Aorta (tissue), 5 donors: ENCODE measurements around the gene NT5DC1. TPM values are rescaled to one million over a fixed set of nuclear protein-coding genes. Genes with fewer than 3 reads are reported as not detected.
A peak's percentile ranks its signal among the peaks of the same experiment; 100 is the strongest.

Experiments
- ATAC-seq: fragments of 200-7000 bp; cut with Tn5 transposase; one replicate; pipeline ENCODE4 v1.9.1; 2022; ENCODE audit warnings: moderate library complexity; ENCODE audit not compliant: low FRiP score
- DNase-seq, 2 donors: peaks; one replicate each; pipeline ENCODE4 v3.0.0-alpha.2; 2020
- H3K27ac ChIP-seq, 2 donors: one replicate each; pipeline ENCODE4 v1.5.1; 2013; ENCODE audit warnings: low read length in 2 of 2, mild to moderate bottlenecking in 2 of 2, moderate library complexity in 2 of 2, control low read depth in 1 of 2, inconsistent platforms in 1 of 2, low read depth in 1 of 2
- H3K27me3 ChIP-seq, 2 donors: one replicate each; pipeline ENCODE4 v1.6.1; 2013; ENCODE audit warnings: control low read depth in 1 of 2, low read length in 1 of 2, mild to moderate bottlenecking in 1 of 2, moderate library complexity in 1 of 2; ENCODE audit not compliant: insufficient read depth in 2 of 2, control insufficient read depth in 1 of 2
- H3K36me3 ChIP-seq, 2 donors: one replicate each; pipeline ENCODE4 v1.6.1; 2013; ENCODE audit warnings: control low read depth in 1 of 2, low read length in 1 of 2, mild to moderate bottlenecking in 1 of 2; ENCODE audit not compliant: insufficient read depth in 2 of 2, control insufficient read depth in 1 of 2
- H3K4me1 ChIP-seq, 2 donors: one replicate each; pipeline ENCODE4 v1.6.1; 2013; ENCODE audit warnings: low read length in 2 of 2, control low read depth in 1 of 2, mild to moderate bottlenecking in 1 of 2, moderate library complexity in 1 of 2; ENCODE audit not compliant: insufficient read depth in 2 of 2, control insufficient read depth in 1 of 2
- H3K4me3 ChIP-seq, 2 donors: one replicate each; pipeline ENCODE4 v1.5.1; 2013; ENCODE audit warnings: low read length in 2 of 2, control low read depth in 1 of 2, mild to moderate bottlenecking in 1 of 2
- H3K9me3 ChIP-seq: one replicate; pipeline ENCODE4 v1.6.1; 2013; ENCODE audit warnings: mild to moderate bottlenecking, low read length; ENCODE audit not compliant: control insufficient read depth
- WGBS, 2 donors: extraction: QIAGEN DNeasy Blood & Tissue Kit; methylation state at CpG; one replicate each; pipeline ENCODE4 v1.1.7; 2013; 5-methylcytosine and 5-hydroxymethylcytosine counted together
- intact Hi-C, 2 donors: fragments of 100-400 bp; cut with DNase I; formaldehyde crosslinking; loops; one replicate each; pipeline versions ENCODE4 v1.14.2 to v1.15.0; 2022
- polyA plus RNA-seq, 2 donors: library from polyadenylated mRNA; stranded (reverse); fragments of 200-250 nt; gene quantifications; one replicate each; pipeline ENCODE4 v1.2.3, GENCODE V29; 2013
- total RNA-seq, 2 donors: library from RNA; stranded (reverse); fragmentation: NEBNext Ultra II Directional; extraction: Animal tissue kit (Norgen Biotek cat#: 25700); gene quantifications; one replicate each; pipeline ENCODE4 v1.2.1, GENCODE V29; 2021
- donor health status: healthy with polysubstance abuse.
- donor health status: Bipolar disorder and iron deficiency.
- donor health status: DM: no; HTN: no; CAD: no.
- donor health status: DM: no; HTN: no; CAD: no.
- donor health status: DM: yes; HTN: yes; CAD: no.

The NT5DC1 gene
- total and polyA plus RNA-seq, 4 donors: 17.0 to 47.5 (median 38.0) TPM

- Histone ChIP-seq H3K9me3 (no peaks in the 10 kb centered on the region), H3K4me3 (no peak overlapping the region), H3K27ac (no peak overlapping the region), H3K36me3 (peaks cover 0 to 3% of the 10 kb centered on the region in 2 donors), H3K4me1 (peaks cover 0 to 2% of the 10 kb centered on the region in 2 donors), H3K27me3 (no peaks in the 10 kb centered on the region)
- 78 to 89% methylated on average over 1 of the region's 1 CpG for WGBS, 2 donors
- intact Hi-C loops: loop anchor here in 1 of 2 donors (5.0 kb wide), 2 partner anchors 38 to 323 kb away; partner anchors contain the start of gene TSPYL4
- ATAC-seq (no peak), DNase-seq (no peak)
Measured at GRCh38 chr6:116214681-116215080, 114.0 kb downstream of the NT5DC1 start.

DNA sequence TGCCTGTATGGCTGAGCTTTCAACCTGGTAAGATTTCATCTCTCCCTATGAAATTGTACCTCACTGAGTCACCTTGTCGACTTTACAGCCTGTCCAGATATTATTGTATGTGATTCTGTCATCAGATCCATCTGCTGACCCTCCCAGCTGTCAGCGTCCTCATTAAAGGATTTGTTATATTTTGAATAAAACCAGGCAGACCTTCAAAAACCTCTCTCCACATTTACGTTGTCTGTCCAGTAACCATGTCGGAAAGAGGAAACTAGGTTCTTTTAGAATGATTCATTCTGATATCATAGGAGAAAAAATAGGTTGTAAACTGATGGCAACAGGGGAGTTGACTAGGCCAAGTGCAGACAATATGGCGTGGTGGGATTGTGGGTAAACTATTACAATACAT, 114.8 kb downstream of the NT5DC1 start:
- H3K4me1 ChIP-seq: peaks cover 0 to 2% of the 10 kb centered on the region in 2 donors
- H3K4me3 ChIP-seq: no peak overlapping the region
- no peak for ATAC-seq
- H3K9me3 ChIP-seq: no peaks in the 10 kb centered on the region
- 84 to 86% methylated on average over 5 of the region's 5 CpGs for WGBS, 2 donors
- no peak overlapping the region for H3K27ac ChIP-seq
- no peak for DNase-seq
- H3K27me3 ChIP-seq: no peaks in the 10 kb centered on the region
- intact Hi-C loops: loop anchor here in 1 of 2 donors (5.0 kb wide), 2 partner anchors 37 to 322 kb away; partner anchors contain the start of gene TSPYL4
- H3K36me3 ChIP-seq: peaks cover 0 to 3% of the 10 kb centered on the region in 2 donors

- Histone ChIP-seq H3K27me3 (no peaks in the 10 kb centered on the region), H3K4me1 (no peaks in the 10 kb centered on the region), H3K9me3 (no peaks in the 10 kb centered on the region), H3K36me3 (peaks cover 0 to 3% of the 10 kb centered on the region in 2 donors), H3K27ac (no peak overlapping the region), H3K4me3 (no peak overlapping the region)
- 7 to 14% methylated on average over 1 of the region's 1 CpG for WGBS, 2 donors
- DNase-seq: no peak
- ATAC-seq: no peak
- intact Hi-C loops: loop anchor here in 1 of 2 donors (5.0 kb wide), 2 partner anchors 35 to 320 kb away; partner anchors contain the start of gene TSPYL4
Measured at GRCh38 chr6:116217069-116217468, 116.4 kb downstream of the NT5DC1 start.

DNA sequence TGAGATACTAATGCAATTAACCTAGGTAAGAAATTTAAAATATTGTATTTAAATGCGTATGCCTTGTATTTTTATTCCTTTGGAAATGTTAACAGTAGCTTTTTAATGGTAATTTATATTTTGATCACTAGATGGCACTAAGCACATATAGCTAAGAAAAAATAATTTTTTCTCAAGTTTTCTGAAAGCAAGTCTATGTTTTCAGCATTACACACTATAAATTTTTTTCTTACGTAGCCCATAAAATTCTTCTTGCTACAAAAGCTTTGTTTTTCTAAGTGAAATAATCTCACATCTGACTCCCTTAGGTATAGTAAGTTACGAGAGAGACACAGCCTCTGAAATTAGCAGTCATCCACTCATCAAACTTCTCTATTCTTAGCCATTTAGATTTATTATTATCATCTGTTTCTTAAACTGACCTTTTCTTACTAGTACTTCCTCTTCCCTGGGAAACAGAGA, 117.5 kb downstream of the NT5DC1 start:
- H3K9me3 ChIP-seq: no peaks in the 10 kb centered on the region
- 35 to 42% methylated on average over 3 of the region's 3 CpGs for WGBS, 2 donors
- H3K4me1 ChIP-seq: no peaks in the 10 kb centered on the region
- H3K27me3 ChIP-seq: no peaks in the 10 kb centered on the region
- H3K36me3 ChIP-seq: peaks cover 0 to 3% of the 10 kb centered on the region in 2 donors
- H3K27ac ChIP-seq: no peak overlapping the region
- no peak overlapping the region for H3K4me3 ChIP-seq
- intact Hi-C loops: loop anchor here in 1 of 2 donors (5.0 kb wide), 2 partner anchors 34 to 319 kb away; partner anchors contain the start of gene TSPYL4
- ATAC-seq (no peak), DNase-seq (no peak)

- Histone ChIP-seq H3K27ac (no peak overlapping the region), H3K4me1 (no peaks in the 10 kb centered on the region), H3K9me3 (no peaks in the 10 kb centered on the region), H3K36me3 (no peaks in the 10 kb centered on the region), H3K4me3 (no peak overlapping the region), H3K27me3 (no peaks in the 10 kb centered on the region)
- intact Hi-C loops: loop anchor here in 1 of 2 donors (5.0 kb wide), 2 partner anchors 33 to 318 kb away; partner anchors contain the start of gene TSPYL4
- ATAC-seq (no peak), DNase-seq (no peak)
- WGBS, 2 donors: 72 to 82% methylated on average over 5 of the region's 5 CpGs
Measured at GRCh38 chr6:116218866-116219265, 118.2 kb downstream of the NT5DC1 start.

- 71 to 78% methylated on average over 3 of the region's 3 CpGs for WGBS, 2 donors
- no peak overlapping the region for H3K27ac ChIP-seq
- H3K9me3 ChIP-seq: no peaks in the 10 kb centered on the region
- H3K36me3 ChIP-seq: peaks cover 0 to 4% of the 10 kb centered on the region in 2 donors
- DNase-seq (no peak), ATAC-seq (no peak)
- H3K4me1 ChIP-seq: no peaks in the 10 kb centered on the region
- no peak overlapping the region for H3K4me3 ChIP-seq
- intact Hi-C loops: no loop called here
- H3K27me3 ChIP-seq: peaks cover 0 to 2% of the 10 kb centered on the region in 2 donors
Measured at GRCh38 chr6:116221067-116221466, 120.4 kb downstream of the NT5DC1 start.

DNA sequence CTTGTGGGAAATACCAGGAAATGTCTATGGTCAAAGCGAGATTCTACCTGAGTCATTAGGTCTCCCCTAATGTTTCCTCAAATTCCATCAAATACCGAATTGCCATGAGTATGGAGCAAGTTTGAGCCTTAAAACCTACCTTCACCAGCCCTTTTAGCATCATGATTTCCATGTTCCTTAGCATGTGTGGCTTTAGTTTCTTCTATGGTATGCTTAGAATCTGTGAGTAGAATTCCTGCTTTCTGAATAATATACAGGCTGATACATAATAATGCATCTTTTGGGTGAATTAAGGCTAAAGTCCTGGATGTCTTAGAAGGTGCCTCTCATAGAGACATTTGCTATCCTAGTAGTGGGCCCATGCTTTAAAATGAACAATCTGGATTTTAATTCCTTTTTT, 121.3 kb downstream of the NT5DC1 start:
- Histone ChIP-seq H3K27ac (no peak overlapping the region), H3K9me3 (no peaks in the 10 kb centered on the region), H3K36me3 (peaks cover 0 to 4% of the 10 kb centered on the region in 2 donors), H3K27me3 (peaks cover 0 to 2% of the 10 kb centered on the region in 2 donors), H3K4me1 (no peaks in the 10 kb centered on the region), H3K4me3 (no peak overlapping the region)
- DNase-seq (no peak), ATAC-seq (no peak)
- whole genome bisulfite sequencing, 2 donors: 93 to 97% methylated on average over 2 of the region's 2 CpGs
- intact Hi-C loops: no loop called here

GRCh38 chr6:116223355-116223754, 122.7 kb downstream of the NT5DC1 start:
- Histone ChIP-seq H3K4me3 (no peak overlapping the region), H3K27me3 (peaks cover 0 to 2% of the 10 kb centered on the region in 2 donors), H3K9me3 (no peaks in the 10 kb centered on the region), H3K27ac (no peak overlapping the region), H3K36me3 (peaks cover 0 to 4% of the 10 kb centered on the region in 2 donors), H3K4me1 (no peaks in the 10 kb centered on the region)
- DNase-seq: no peak
- intact Hi-C loops: no loop called here
- 88 to 89% methylated on average over 3 of the region's 3 CpGs for WGBS, 2 donors
- no peak for ATAC-seq

GRCh38 chr6:116229287-116229913, 128.7 kb downstream of the NT5DC1 start:
- H3K4me1 ChIP-seq: no peaks in the 10 kb centered on the region
- peak; percentile 75 for ATAC-seq
- H3K9me3 ChIP-seq: no peaks in the 10 kb centered on the region
- DNase-seq: peak; percentile 85 to 92
- H3K36me3 ChIP-seq: peaks cover 0 to 1% of the 10 kb centered on the region in 2 donors
- H3K27me3 ChIP-seq: no peaks in the 10 kb centered on the region
- H3K4me3 ChIP-seq: no peak overlapping the region
- WGBS, 2 donors: 50 to 54% methylated on average over 17 of the region's 17 CpGs
- intact Hi-C loops: no loop called here
- H3K27ac ChIP-seq: no peak overlapping the region
